ENCODE data around the gene NCOA1.
"Not testable (repeated sequence)": the region's sequence is repeated elsewhere in the genome, so short reads cannot be mapped to it uniquely, and the experiment has no call there.

NCOA1 gene

DNA sequence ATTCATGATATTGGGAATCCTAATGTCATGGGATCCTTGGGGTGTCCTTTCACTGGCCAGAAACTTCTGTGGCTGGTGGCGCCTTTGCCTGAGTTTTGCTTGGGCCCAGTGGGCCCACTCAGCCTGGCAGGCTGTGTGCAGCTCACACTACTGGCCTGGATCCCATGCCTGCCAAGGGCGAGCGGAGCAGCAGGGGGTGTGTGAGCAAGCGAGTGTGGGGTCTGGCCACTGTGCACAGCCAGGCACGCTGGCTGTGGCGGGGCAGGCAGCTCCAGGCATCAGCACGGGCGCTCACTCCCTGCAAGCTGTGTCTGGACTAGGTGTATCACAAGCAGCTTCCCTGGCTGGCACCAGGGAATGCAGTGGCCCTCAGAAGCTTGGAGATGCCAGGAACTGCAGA, 74.5 kb downstream of the NCOA1 start:
- DNase-seq (ENCODE audit: low read depth), result no peak
- TF ChIP-seq CTCF (conservative IDR thresholded peaks at IDR 0.05; ENCODE audit: low read length), result no peak
- no peak overlapping the region for H3K4me3 ChIP-seq (ENCODE audit: low read length)

- no peak overlapping the region for H3K4me3 ChIP-seq (ENCODE audit: low read length)
- TF ChIP-seq CTCF (conservative IDR thresholded peaks at IDR 0.05; ENCODE audit: low read length), result no peak
- DNase-seq (ENCODE audit: low read depth), result no peak
These were observed 75.2 kb downstream of the NCOA1 start for GRCh38 chr2:24566209-24566608.

DNA sequence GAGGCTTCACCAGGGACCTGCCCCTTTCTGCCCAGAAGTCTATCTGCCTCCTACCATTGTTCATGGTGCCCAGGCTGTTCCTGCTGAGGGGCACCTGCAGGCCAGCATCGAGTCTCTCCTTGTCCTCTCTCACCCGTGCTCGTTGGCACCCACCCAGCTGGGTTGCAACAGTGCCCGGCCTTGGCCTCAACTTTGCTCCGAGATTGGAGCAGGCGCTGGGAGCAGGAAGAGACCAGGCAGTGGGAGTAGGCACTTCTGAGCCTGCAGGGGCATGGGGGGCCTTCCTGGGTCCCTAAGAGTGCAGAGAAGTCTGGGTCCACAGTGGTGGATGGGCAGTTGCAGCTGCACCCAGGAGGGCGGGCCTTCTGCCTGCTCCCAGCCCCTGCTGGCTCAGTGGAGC, 75.6 kb downstream of the NCOA1 start:
- no peak for DNase-seq (ENCODE audit: low read depth)
- H3K4me3 ChIP-seq (ENCODE audit: low read length), result no peak overlapping the region
- no peak for TF ChIP-seq CTCF (conservative IDR thresholded peaks at IDR 0.05; ENCODE audit: low read length)

DNA sequence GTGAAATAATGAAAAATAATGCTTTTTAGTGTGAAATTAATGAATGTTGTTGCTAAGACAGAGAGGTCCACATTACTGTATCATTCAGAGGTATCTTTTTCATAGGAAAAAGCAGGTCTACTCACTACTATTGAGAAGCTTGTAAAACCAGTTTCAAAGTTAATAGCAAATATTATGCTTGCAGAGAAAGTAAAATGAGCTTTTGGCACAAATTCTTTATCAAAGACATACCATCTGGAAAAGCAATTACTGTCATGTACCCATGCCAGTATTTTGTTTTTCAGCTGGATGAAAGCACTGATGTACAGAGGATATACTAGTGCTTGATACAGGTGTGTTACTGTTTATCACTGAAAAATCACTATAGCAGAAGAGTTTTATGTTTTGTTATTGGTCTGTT, 77.5 kb downstream of the NCOA1 start:
- no peak for DNase-seq (ENCODE audit: low read depth)
- TF ChIP-seq CTCF (conservative IDR thresholded peaks at IDR 0.05; ENCODE audit: low read length), result no peak
- H3K4me3 ChIP-seq (ENCODE audit: low read length), result no peak overlapping the region

GRCh38 chr2:24569565-24569964, 78.5 kb downstream of the NCOA1 start:
- DNase-seq (ENCODE audit: low read depth); H3K4me3 ChIP-seq (ENCODE audit: low read length): not testable (repeated sequence)

GRCh38 chr2:24570225-24570624, 79.2 kb downstream of the NCOA1 start:
- H3K4me3 ChIP-seq (ENCODE audit: low read length), result no peak overlapping the region
- no peak for DNase-seq (ENCODE audit: low read depth)
- no peak for TF ChIP-seq CTCF (conservative IDR thresholded peaks at IDR 0.05; ENCODE audit: low read length)

GRCh38 chr2:24571828-24572442, 80.9 kb downstream of the NCOA1 start:
- H3K4me3 ChIP-seq (ENCODE audit: low read length), result no peak overlapping the region
- TF ChIP-seq CTCF (conservative IDR thresholded peaks at IDR 0.05; ENCODE audit: low read length), result no peak
- no peak for DNase-seq (ENCODE audit: low read depth)

GRCh38 chr2:24576146-24576545, 85.1 kb downstream of the NCOA1 start:
- TF ChIP-seq CTCF (conservative IDR thresholded peaks at IDR 0.05; ENCODE audit: low read length), result no peak
- H3K4me3 ChIP-seq (ENCODE audit: low read length), result no peak overlapping the region
- DNase-seq (ENCODE audit: low read depth), result no peak
